SK-N-SH (cell line): ENCODE results near the gene THOP1. TPM values are rescaled to one million over a fixed set of nuclear protein-coding genes. Genes with fewer than 3 reads are reported as not detected.

ENCODE experiments used
- CTCF ChIA-PET: fragments of 300-600, 350-600 bp; formaldehyde crosslinking; extraction: SDS; loops from one replicate; lab custom pipeline; 2021; lab: Yijun Ruan, JAX
- POLR2A ChIA-PET: fragments of 350-600 bp; sonication (Branson Sonifier 250); formaldehyde crosslinking; extraction: SDS; loops from one replicate; lab custom pipeline; 2020; ENCODE audit warnings: antibody characterized with exemption, inconsistent platforms; lab: Yijun Ruan, JAX
- DNase-seq: peaks from one replicate; pipeline ENCODE4 v3.0.0; 2012
- H2AFZ ChIP-seq: fragments of 200-600 bp; sonication (generic); 2 replicates; pipeline ENCODE4 v1.8.1; 2016; ENCODE audit warnings: antibody characterized with exemption, mild to moderate bottlenecking, low read depth
- H3F3A ChIP-seq: fragments of 200-600 bp; sonication (generic); replicated peaks from 2 replicates; pipeline ENCODE3; 2016; ENCODE audit warnings: antibody characterized with exemption, mild to moderate bottlenecking; ENCODE audit not compliant: insufficient read depth
- H3K27ac ChIP-seq, 2 experiments: fragments of 200-500 bp in 1 of 2; fragments of 200-600 bp in 1 of 2; sonication (Bioruptor generic) in 1 of 2; sonication (generic), shearing (Covaris generic) in 1 of 2; 2 replicates each; pipeline versions ENCODE4 v1.5.1 to v1.6.1; 2014 to 2016; ENCODE audit warnings: low read depth in 2 of 2, inconsistent platforms in 1 of 2, low read length in 1 of 2, mild to moderate bottlenecking in 1 of 2, mixed read lengths in 1 of 2
- H3K27me3 ChIP-seq: fragments of 200-600 bp; sonication (generic), shearing (Covaris generic); 2 replicates; pipeline ENCODE4 v1.6.1; 2016; ENCODE audit warnings: mixed run types; ENCODE audit not compliant: insufficient read depth
- H3K36me3 ChIP-seq, 2 experiments: fragments of 200-500 bp in 1 of 2; fragments of 200-600 bp in 1 of 2; sonication (Bioruptor generic) in 1 of 2; sonication (generic) in 1 of 2; replicated peaks in 1 of 2; 2 replicates each; pipeline versions ENCODE3 to v1.5.1; 2014 to 2016; ENCODE audit warnings: low read length in 1 of 2, mild to moderate bottlenecking in 1 of 2; ENCODE audit not compliant: insufficient read depth in 2 of 2, control insufficient read depth in 1 of 2
- H3K4me1 ChIP-seq, 2 experiments: fragments of 200-500 bp in 1 of 2; fragments of 200-600 bp in 1 of 2; sonication (Bioruptor generic) in 1 of 2; sonication (generic), shearing (Covaris generic) in 1 of 2; 2 replicates each; pipeline versions ENCODE4 v1.5.1 to v1.6.1; 2014 to 2016; ENCODE audit warnings: low read depth in 1 of 2, low read length in 1 of 2, mixed run types in 1 of 2; ENCODE audit not compliant: insufficient read depth in 2 of 2, control insufficient read depth in 1 of 2
- H3K4me2 ChIP-seq: fragments of 200-600 bp; sonication (generic), shearing (Covaris generic); 2 replicates; pipeline ENCODE4 v1.6.1; 2017; ENCODE audit warnings: mixed run types
- H3K4me3 ChIP-seq, 2 experiments: fragments of 200-500 bp in 1 of 2; fragments of 200-600 bp in 1 of 2; sonication (Bioruptor generic) in 1 of 2; sonication (generic), shearing (Covaris generic) in 1 of 2; 2 replicates each; pipeline versions ENCODE4 v1.5.1 to v1.8.1; 2014 to 2016; ENCODE audit warnings: low read depth in 2 of 2, inconsistent platforms in 1 of 2, low read length in 1 of 2, mild to moderate bottlenecking in 1 of 2, mixed read lengths in 1 of 2, moderate library complexity in 1 of 2
- H3K79me2 ChIP-seq: fragments of 200-600 bp; sonication (generic); 2 replicates; pipeline ENCODE4 v1.8.1; 2017; ENCODE audit warnings: mild to moderate bottlenecking; ENCODE audit not compliant: insufficient read depth
- H3K9ac ChIP-seq: fragments of 200-600 bp; sonication (generic); 2 replicates; pipeline ENCODE4 v1.6.1; 2017; ENCODE audit warnings: mixed run types
- H3K9me2 ChIP-seq: fragments of 200-600 bp; sonication (generic); 2 replicates; pipeline ENCODE4 v1.6.1; 2017; ENCODE audit warnings: mixed run types
- H3K9me3 ChIP-seq: fragments of 200-600 bp; sonication (generic); 2 replicates; pipeline ENCODE4 v1.6.1; 2017; ENCODE audit warnings: mixed run types, mild to moderate bottlenecking, moderate library complexity
- H4K20me1 ChIP-seq: fragments of 200-600 bp; sonication (generic); 2 replicates; pipeline ENCODE4 v1.6.1; 2017; ENCODE audit warnings: mild to moderate bottlenecking, mixed run types; ENCODE audit not compliant: insufficient read depth
- CHD2 ChIP-seq: fragments of 150-350 bp; IDR thresholded peaks from 2 replicates; pipeline ENCODE4 v1.6.1; 2018; ENCODE audit warnings: low read length; ENCODE audit not compliant: partially characterized antibody
- ELF1 ChIP-seq: IDR thresholded peaks from 2 replicates; pipeline ENCODE4 v1.4.0; 2012
- EP300 ChIP-seq, 2 experiments: IDR thresholded peaks; 2 replicates each; pipeline versions ENCODE4 v1.4.0 to v1.6.1; 2012; ENCODE audit warnings: borderline replicate concordance in 1 of 2, low read depth in 1 of 2, low read length in 1 of 2
- EZH2phosphoT487 ChIP-seq: fragments of 200-600 bp; sonication (generic); IDR thresholded peaks from 2 replicates; pipeline ENCODE4 v1.6.1; 2017; ENCODE audit warnings: low read depth, mixed run types, mild to moderate bottlenecking, antibody characterized with exemption, moderate library complexity, borderline replicate concordance
- FOXJ3 ChIP-seq: sonication (generic); formaldehyde crosslinking; IDR thresholded peaks from 2 replicates; pipeline ENCODE4 v1.5.1; 2020; ENCODE audit warnings: mild to moderate bottlenecking, missing genetic modification reagents
- FOXM1 ChIP-seq: IDR thresholded peaks from 2 replicates; pipeline ENCODE4 v1.4.0; 2012; ENCODE audit warnings: low read depth, mild to moderate bottlenecking
- GABPA ChIP-seq: IDR thresholded peaks from 2 replicates; pipeline ENCODE4 v1.4.0; 2012; ENCODE audit warnings: low read depth, mild to moderate bottlenecking
- GATA2 ChIP-seq: sonication (generic); formaldehyde crosslinking; IDR thresholded peaks from 2 replicates; pipeline ENCODE4 v1.5.0; 2020; ENCODE audit warnings: mild to moderate bottlenecking, missing genetic modification reagents
- JUND ChIP-seq: IDR thresholded peaks from 2 replicates; pipeline ENCODE4 v1.4.0; 2012
- MAX ChIP-seq: IDR thresholded peaks from 2 replicates; pipeline ENCODE4 v1.4.0; 2012; ENCODE audit warnings: low read depth
- MXI1 ChIP-seq: IDR thresholded peaks from 2 replicates; pipeline ENCODE4 v1.6.1; 2012; ENCODE audit warnings: mild to moderate bottlenecking, low read depth, low read length, improper control_type of control experiment
- NFIC ChIP-seq: IDR thresholded peaks from 2 replicates; pipeline ENCODE4 v1.4.0; 2012; ENCODE audit warnings: borderline replicate concordance
- NRF1 ChIP-seq: IDR thresholded peaks from 2 replicates; pipeline ENCODE4 v1.6.1; 2012; ENCODE audit warnings: low read depth, mild to moderate bottlenecking, low read length
- PBX3 ChIP-seq: IDR thresholded peaks from 2 replicates; pipeline ENCODE4; 2012
- RCOR1 ChIP-seq: fragments of 150-350 bp; IDR thresholded peaks from 2 replicates; pipeline ENCODE4 v1.6.1; 2017; ENCODE audit warnings: antibody characterized with exemption, low read length
- REST ChIP-seq: IDR thresholded peaks from 2 replicates; pipeline ENCODE4 v1.6.1; 2012; ENCODE audit warnings: mild to moderate bottlenecking, low read depth, low read length, moderate library complexity
- RFX5 ChIP-seq: IDR thresholded peaks from 2 replicates; pipeline ENCODE4 v1.6.1; 2012; ENCODE audit warnings: mild to moderate bottlenecking, improper control_type of control experiment, low read length
- RXRA ChIP-seq: IDR thresholded peaks from 2 replicates; pipeline ENCODE4 v1.4.0; 2012; ENCODE audit warnings: low read depth, mild to moderate bottlenecking, borderline replicate concordance
- SIN3A ChIP-seq: IDR thresholded peaks from 2 replicates; pipeline ENCODE4 v1.6.1; 2012; ENCODE audit warnings: low read depth, mild to moderate bottlenecking, low read length, moderate library complexity, borderline replicate concordance
- SMC3 ChIP-seq: IDR thresholded peaks from 2 replicates; pipeline ENCODE4 v1.6.1; 2012; ENCODE audit warnings: low read depth, low read length, improper control_type of control experiment
- TCF12 ChIP-seq: IDR thresholded peaks from 2 replicates; pipeline ENCODE4 v1.4.0; 2012
- USF1 ChIP-seq: IDR thresholded peaks from 2 replicates; pipeline ENCODE4 v1.4.0; 2012; ENCODE audit warnings: low read depth, borderline replicate concordance
- USF2 ChIP-seq: fragments of 150-350 bp; IDR thresholded peaks from 2 replicates; pipeline ENCODE4 v1.6.1; 2017; ENCODE audit warnings: antibody characterized with exemption, low read length, low read depth, borderline replicate concordance
- ZBTB33 ChIP-seq: IDR thresholded peaks from 2 replicates; pipeline ENCODE4 v1.4.0; 2012; ENCODE audit warnings: low read depth, borderline replicate concordance
- whole genome bisulfite sequencing: methylation state at CpG from one replicate; pipeline ENCODE4 v1.1.6; 2017; ENCODE audit warnings: low lambda C conversion rate; 5-methylcytosine and 5-hydroxymethylcytosine counted together
- polyA plus RNA-seq, 3 experiments: library from polyadenylated mRNA; depleted of rRNA; stranded (reverse); fragments of >200 nt; gene quantifications; 2 replicates each; pipeline ENCODE4 v1.2.3, GENCODE V29; 2012

Gene THOP1
- polyA plus RNA-seq, 1 of the 3 experiments (the other 2 are of a cell fraction), result 138 TPM

- H3F3A ChIP-seq, result no peaks in the 10 kb centered on the region
- no peaks in the 10 kb centered on the region for H3K9me3 ChIP-seq
- peak within 1 kb of the TSS; percentile 85 for H3K4me2 ChIP-seq
- H3K9ac ChIP-seq, result peak within 1 kb of the TSS; percentile 71
- DNase-seq, result peak; percentile 100
- no peaks in the 10 kb centered on the region for H4K20me1 ChIP-seq
- whole genome bisulfite sequencing, result 6% methylated on average over 12 of the region's 64 CpGs
- CTCF ChIA-PET, result interaction anchor here (0.6 to 3.9 kb wide), 9 partner anchors 9 to 884 kb away, joined by 3 to 23 read pairs (median 3); partner anchors contain the start of genes LMNB2 and ZNF554
- peaks cover 0 to 5% of the 10 kb centered on the region in 2 experiments; a peak in 1 of 4 replicates for H3K4me1 ChIP-seq
- peaks cover 15% of the 10 kb centered on the region for H3K79me2 ChIP-seq
- H3K4me3 ChIP-seq, result peak within 1 kb of the TSS; percentile 84 to 94
- no peaks in the 10 kb centered on the region for H3K9me2 ChIP-seq
- peaks cover 1% of the 10 kb centered on the region; the same call in 1 of the 2 replicates for H3K27me3 ChIP-seq
- no peak within 1 kb of the TSS; a peak in 1 of 4 replicates for H3K27ac ChIP-seq
- POLR2A ChIA-PET, result interaction anchor here (0.7 to 1.4 kb wide), 2 partner anchors 12 to 49 kb away, joined by 3 to 7 read pairs; no protein-coding TSS in a partner anchor
- H3K36me3 ChIP-seq, result peaks cover 2 to 22% of the 10 kb centered on the region in 2 experiments
- peak within 1 kb of the TSS; percentile 86 for H2AFZ ChIP-seq
- TF ChIP-seq CHD2 (peak; percentile 87), SMC3 (no peak), MAX (peak; percentile 74), NFIC (no peak; the same call in 1 of the 2 replicates), NRF1 (no peak; the same call in 1 of the 2 replicates), TCF12 (peak; percentile 36; the same call in 1 of the 2 replicates), RXRA (no peak), GABPA (peak; percentile 91), RFX5 (peak; percentile 19; the same call in 1 of the 2 replicates), USF1 (0 out of 2 replicates have a peak, but pooled peaks have one; percentile 31), EZH2phosphoT487 (no peak), JUND (no peak), USF2 (no peak), MXI1 (peak; percentile 67; the same call in 1 of the 2 replicates), ELF1 (peak; percentile 67), PBX3 (peak; percentile 100), FOXM1 (0 out of 2 replicates have a peak, but pooled peaks have one; percentile 37), ZBTB33 (peak; percentile 64; the same call in 1 of the 2 replicates), GATA2 (CRISPR knock-in tag) (no peak), RCOR1 (peak; percentile 75), SIN3A (peak; percentile 98), REST (peak; percentile 100), EP300 (IDR thresholded peaks at IDR 0.05; ENCODE audit: borderline replicate concordance in 1 of 2, low read depth in 1 of 2, low read length in 1 of 2) (no peak), FOXJ3 (CRISPR knock-in tag) (no peak)
These were observed 45.5 kb upstream of the THOP1 start, which contains the start of gene SLC39A3 for GRCh38 chr19:2739602-2740313. Gene SLC39A3, minus strand, starts transcription at chr19:2740017. Its CDS starts 2,760 bp downstream, at chr19:2737257.
